Neuronal stem cell (in vitro differentiated cells): ENCODE results near the gene WSB1.
"Not testable (repeated sequence)": the region's sequence is repeated elsewhere in the genome, so short reads cannot be mapped to it uniquely, and the experiment has no call there.

Source experiments
- DNase-seq: peaks from one replicate; pipeline ENCODE4 v3.0.0-alpha.2; 2013; ENCODE audit warnings: low spot score
- H2AFZ ChIP-seq: one replicate; pipeline ENCODE4 v1.6.1; 2013; ENCODE audit warnings: mild to moderate bottlenecking, low read length, inconsistent platforms
- H2AK5ac ChIP-seq: 2 replicates; pipeline ENCODE4 v1.6.1; 2013; ENCODE audit warnings: low read depth, mild to moderate bottlenecking, inconsistent platforms, low read length, moderate library complexity, mixed read lengths
- H2BK120ac ChIP-seq: 2 replicates; pipeline ENCODE4 v1.6.1; 2013; ENCODE audit warnings: low read depth, mild to moderate bottlenecking, inconsistent platforms, low read length, moderate library complexity, mixed read lengths
- H2BK12ac ChIP-seq: one replicate; pipeline ENCODE4 v1.6.1; 2013; ENCODE audit warnings: low read length, inconsistent platforms
- H2BK15ac ChIP-seq: 2 replicates; pipeline ENCODE4 v1.6.1; 2013; ENCODE audit warnings: mild to moderate bottlenecking, low read length, inconsistent platforms, mixed read lengths
- H2BK5ac ChIP-seq: one replicate; pipeline ENCODE4 v1.6.1; 2013; ENCODE audit warnings: inconsistent platforms, mild to moderate bottlenecking, low read length, moderate library complexity
- H3K14ac ChIP-seq: one replicate; pipeline ENCODE4 v1.6.1; 2013; ENCODE audit warnings: low read length, inconsistent platforms
- H3K18ac ChIP-seq: 2 replicates; pipeline ENCODE4 v1.6.1; 2013; ENCODE audit warnings: low read length, inconsistent platforms
- H3K23ac ChIP-seq: 2 replicates; pipeline ENCODE4 v1.6.1; 2013; ENCODE audit warnings: low read depth, mild to moderate bottlenecking, mixed read lengths, low read length, inconsistent platforms; ENCODE audit not compliant: poor library complexity
- H3K27ac ChIP-seq: replicated peaks from 3 replicates; pipeline ENCODE4 v1.5.1; 2013; ENCODE audit warnings: low read length, inconsistent platforms
- H3K27me3 ChIP-seq, 3 experiments: 2 replicates each; pipeline ENCODE4 v1.6.1; 2013; ENCODE audit warnings: low read length in 3 of 3, mild to moderate bottlenecking in 2 of 3, inconsistent platforms in 1 of 3, low read depth in 1 of 3, mixed read lengths in 1 of 3, moderate library complexity in 1 of 3; ENCODE audit not compliant: control insufficient read depth in 3 of 3, insufficient read depth in 3 of 3
- H3K36me3 ChIP-seq, 2 donors: replicated peaks in 1 of 2; 2 replicates each; pipeline ENCODE4 v1.6.1; 2013; ENCODE audit warnings: low read length in 2 of 2; ENCODE audit not compliant: control insufficient read depth in 2 of 2, insufficient read depth in 2 of 2
- H3K4ac ChIP-seq: 2 replicates; pipeline ENCODE4 v1.6.1; 2013; ENCODE audit warnings: inconsistent platforms, mild to moderate bottlenecking, low read length, moderate library complexity
- H3K4me1 ChIP-seq, 2 donors: 1 replicate in 1 of 2; 2 replicates in 1 of 2; pipeline ENCODE4 v1.6.1; 2013; ENCODE audit warnings: low read length in 2 of 2, low read depth in 1 of 2; ENCODE audit not compliant: control insufficient read depth in 2 of 2, insufficient read depth in 1 of 2
- H3K4me2 ChIP-seq: one replicate; pipeline ENCODE4 v1.6.1; 2013; ENCODE audit warnings: mild to moderate bottlenecking, low read length, inconsistent platforms; ENCODE audit not compliant: insufficient read depth, poor library complexity, severe bottlenecking
- H3K4me3 ChIP-seq, 2 donors: 2 replicates each; pipeline ENCODE4 v1.5.1; 2013; ENCODE audit warnings: low read length in 2 of 2, mild to moderate bottlenecking in 2 of 2, inconsistent platforms in 1 of 2, moderate library complexity in 1 of 2
- H3K79me1 ChIP-seq: one replicate; pipeline ENCODE4 v1.6.1; 2013; ENCODE audit warnings: low read depth, mild to moderate bottlenecking, inconsistent platforms, low read length, moderate library complexity
- H3K9ac ChIP-seq: one replicate; pipeline ENCODE4 v1.6.1; 2013; ENCODE audit warnings: mild to moderate bottlenecking, low read depth, low read length, inconsistent platforms; ENCODE audit not compliant: poor library complexity
- H3K9me3 ChIP-seq, 2 donors: replicated peaks in 1 of 2; 2 replicates each; pipeline versions ENCODE3 to v1.6.1; 2013; ENCODE audit warnings: low read length in 2 of 2, mild to moderate bottlenecking in 2 of 2, inconsistent platforms in 1 of 2, low read depth in 1 of 2, mixed read lengths in 1 of 2, moderate library complexity in 1 of 2; ENCODE audit not compliant: control insufficient read depth in 2 of 2, insufficient read depth in 1 of 2
- H4K8ac ChIP-seq: one replicate; pipeline ENCODE4 v1.6.1; 2013; ENCODE audit warnings: low read depth, mild to moderate bottlenecking, inconsistent platforms, low read length, moderate library complexity
- H4K91ac ChIP-seq: one replicate; pipeline ENCODE4 v1.6.1; 2013; ENCODE audit warnings: low read length, low read depth, mild to moderate bottlenecking, inconsistent platforms; ENCODE audit not compliant: poor library complexity
- WGBS, 2 donors: extraction: QIAGEN DNeasy Blood & Tissue Kit; methylation state at CpG; one replicate each; pipeline ENCODE4 v1.1.7; 2013; ENCODE audit warnings: missing lambda C conversion rate in 2 of 2, mixed read lengths in 1 of 2; ENCODE audit not compliant: insufficient read length in 2 of 2, insufficient replicate concordance in 1 of 2; ENCODE audit errors: extremely low coverage in 2 of 2; 5-methylcytosine and 5-hydroxymethylcytosine counted together

WSB1 gene

DNA sequence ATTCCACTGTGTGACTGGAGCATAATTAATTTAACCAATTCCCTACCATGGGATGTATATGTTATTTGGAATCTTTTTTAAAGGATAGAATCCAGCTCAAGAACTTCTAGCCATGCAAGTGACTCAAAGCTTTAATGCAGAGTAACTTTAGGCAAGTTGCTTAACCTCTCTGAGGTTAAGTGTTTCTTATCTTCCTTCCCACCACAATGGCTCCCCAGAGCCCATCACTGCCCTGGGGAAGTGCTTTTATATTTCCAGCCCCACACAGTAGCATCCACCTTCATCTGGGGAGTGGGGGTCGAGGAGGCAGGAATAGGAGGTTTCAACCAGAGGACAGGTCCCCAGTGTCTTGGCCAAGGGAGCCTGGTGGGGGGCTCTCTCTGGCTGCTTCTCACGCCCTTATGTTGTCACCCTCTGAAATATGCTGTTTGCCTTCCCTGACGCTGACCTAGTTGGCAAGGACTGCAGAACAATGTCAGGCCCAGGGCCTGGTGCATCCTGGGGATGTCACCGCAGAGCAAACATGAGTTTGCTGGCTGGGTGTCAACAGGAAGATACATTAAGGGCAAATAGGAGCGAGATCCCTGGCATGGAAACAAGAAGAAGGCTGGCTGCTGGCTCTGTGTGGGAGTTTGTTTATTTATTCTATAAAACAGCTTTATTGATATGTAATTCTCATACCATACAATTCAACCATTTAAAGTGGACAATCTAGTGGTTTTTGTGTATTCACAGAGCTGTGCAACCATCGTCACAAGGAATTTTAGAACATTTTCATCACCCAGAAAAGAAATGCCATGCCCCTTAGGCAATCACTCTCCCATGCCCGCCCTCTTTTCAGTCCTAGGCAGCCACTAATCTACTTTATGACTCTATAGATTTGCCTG lies 46.6 kb upstream of the WSB1 start:
- DNase-seq, result no peak
- Histone ChIP-seq H2BK5ac (no peak overlapping the region), H4K8ac (no peak overlapping the region), H3K36me3 (no peaks in the 10 kb centered on the region), H3K14ac (no peak overlapping the region), H2AFZ (no peak overlapping the region), H3K27me3 (peaks cover 0 to 17% (median 0%) of the 10 kb centered on the region in 3 experiments), H3K18ac (peak overlapping the region; percentile 67), H2BK120ac (no peak overlapping the region), H3K9me3 (no peaks in the 10 kb centered on the region), H2BK12ac (no peak overlapping the region), H3K79me1 (no peaks in the 10 kb centered on the region), H4K91ac (no peak overlapping the region), H3K23ac (peak overlapping the region; percentile 67), H3K4me1 (peaks cover 0 to 6% of the 10 kb centered on the region in 2 donors), H3K27ac (no peak overlapping the region), H2BK15ac (no peak overlapping the region), H2AK5ac (no peak overlapping the region), H3K4ac (no peak overlapping the region), H3K4me2 (no peak overlapping the region), H3K4me3 (no peak overlapping the region), H3K9ac (no peak overlapping the region)
- WGBS, 2 donors, result no CpG with 5 or more reads among the region's 7 CpGs

DNA sequence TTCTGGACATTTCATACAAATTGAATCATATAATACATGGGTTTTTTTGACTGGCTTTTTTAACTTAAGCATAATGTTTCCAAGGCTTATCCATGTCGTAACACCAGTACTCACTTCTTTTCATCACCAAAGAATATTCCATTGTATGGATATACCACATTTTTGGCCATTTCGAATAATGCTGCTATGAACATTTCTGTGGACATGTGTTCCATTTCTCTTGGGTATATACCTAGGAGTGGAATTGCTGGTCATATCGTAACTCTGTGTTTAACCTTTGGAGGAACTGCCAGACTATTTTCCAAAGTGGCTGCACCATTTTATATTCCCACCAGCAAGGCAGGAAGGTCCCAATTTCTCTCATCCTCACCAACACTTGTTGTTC lies 46.0 kb upstream of the WSB1 start:
- Histone ChIP-seq H3K27me3 (peaks cover 0 to 12% (median 0%) of the 10 kb centered on the region in 3 experiments), H3K18ac (no peak overlapping the region), H4K91ac (no peak overlapping the region), H3K36me3 (no peaks in the 10 kb centered on the region), H2AK5ac (no peak overlapping the region), H2AFZ (no peak overlapping the region), H4K8ac (no peak overlapping the region), H3K4ac (no peak overlapping the region), H3K4me2 (no peak overlapping the region), H3K23ac (no peak overlapping the region), H2BK120ac (no peak overlapping the region), H3K27ac (no peak overlapping the region), H3K9me3 (no peaks in the 10 kb centered on the region), H3K4me1 (peaks cover 0 to 6% of the 10 kb centered on the region in 2 donors), H2BK15ac (no peak overlapping the region), H2BK5ac (no peak overlapping the region), H3K79me1 (no peaks in the 10 kb centered on the region), H3K4me3 (no peak overlapping the region), H3K14ac (no peak overlapping the region), H2BK12ac (no peak overlapping the region), H3K9ac (no peak overlapping the region)
- no peak for DNase-seq
- no CpG with 5 or more reads among the region's 3 CpGs for WGBS, 2 donors

DNA sequence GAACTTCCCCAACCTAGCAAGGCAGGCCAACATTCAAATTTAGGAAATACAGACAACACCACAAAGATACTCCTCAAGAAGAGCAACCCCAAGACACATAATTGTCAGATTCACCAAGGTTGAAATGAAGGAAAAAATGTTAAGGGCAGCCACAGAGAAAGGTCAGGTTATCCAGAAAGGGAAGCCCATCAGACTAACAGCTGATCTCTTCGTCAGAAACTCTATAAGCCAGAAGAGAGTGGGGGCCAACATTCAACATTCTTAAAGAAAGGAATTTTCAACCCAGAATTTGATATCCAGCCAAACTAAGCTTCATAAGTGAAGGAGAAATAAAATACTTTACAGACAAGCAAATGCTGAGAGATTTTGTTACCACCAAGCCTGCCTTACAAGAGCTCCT lies 43.1 kb upstream of the WSB1 start:
- not testable (repeated sequence) for H2AK5ac ChIP-seq, H4K91ac ChIP-seq, H3K27ac ChIP-seq, H3K27me3 ChIP-seq, H2BK120ac ChIP-seq, H3K9me3 ChIP-seq, H2AFZ ChIP-seq, DNase-seq, H3K4me3 ChIP-seq, H3K18ac ChIP-seq, H3K4me2 ChIP-seq, H4K8ac ChIP-seq, H3K23ac ChIP-seq, H3K4ac ChIP-seq, H2BK12ac ChIP-seq, H3K14ac ChIP-seq, H3K36me3 ChIP-seq, H2BK15ac ChIP-seq, H3K79me1 ChIP-seq, H3K4me1 ChIP-seq, H3K9ac ChIP-seq, H2BK5ac ChIP-seq
- no CpG with 5 or more reads among the region's 1 CpG for WGBS, 2 donors

DNA sequence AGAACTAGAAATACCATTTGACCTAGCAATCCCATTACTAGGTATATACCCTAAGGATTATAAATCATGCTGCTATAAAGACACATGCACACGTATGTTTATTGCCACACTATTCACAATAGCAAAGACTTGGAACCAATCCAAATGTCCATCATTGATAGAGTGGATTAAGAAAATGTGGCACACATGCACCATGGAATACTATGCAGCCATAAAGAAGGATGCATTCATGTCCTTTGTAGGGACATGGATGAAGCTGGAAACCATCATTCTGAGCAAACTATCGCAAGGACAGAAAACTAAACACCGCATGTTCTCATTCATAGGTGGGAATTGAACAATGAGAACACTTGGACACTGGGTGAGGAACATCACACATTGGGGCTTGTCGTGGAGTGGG lies 39.1 kb upstream of the WSB1 start:
- not testable (repeated sequence) for H3K27ac ChIP-seq, H2AK5ac ChIP-seq, H2AFZ ChIP-seq, H3K9me3 ChIP-seq, H3K9ac ChIP-seq, H3K14ac ChIP-seq, H2BK12ac ChIP-seq, DNase-seq, H3K4me1 ChIP-seq, H3K4me2 ChIP-seq, H3K18ac ChIP-seq, H3K27me3 ChIP-seq, H4K91ac ChIP-seq, H3K36me3 ChIP-seq, H3K4ac ChIP-seq, H2BK120ac ChIP-seq, H2BK15ac ChIP-seq, H4K8ac ChIP-seq, H3K79me1 ChIP-seq, H2BK5ac ChIP-seq, H3K4me3 ChIP-seq, H3K23ac ChIP-seq
- no CpG with 5 or more reads among the region's 4 CpGs for WGBS, 2 donors
